ENCODE data around the gene ATP8B4. TPM values are rescaled to one million over a fixed set of nuclear protein-coding genes. Genes with fewer than 3 reads are reported as not detected.
A peak's percentile ranks its signal among the peaks of the same experiment; 100 is the strongest.

The ATP8B4 gene
- total RNA-seq, 4 donors from 2014 or later: 2.7 to 6.3 (median 3.7) TPM

DNA sequence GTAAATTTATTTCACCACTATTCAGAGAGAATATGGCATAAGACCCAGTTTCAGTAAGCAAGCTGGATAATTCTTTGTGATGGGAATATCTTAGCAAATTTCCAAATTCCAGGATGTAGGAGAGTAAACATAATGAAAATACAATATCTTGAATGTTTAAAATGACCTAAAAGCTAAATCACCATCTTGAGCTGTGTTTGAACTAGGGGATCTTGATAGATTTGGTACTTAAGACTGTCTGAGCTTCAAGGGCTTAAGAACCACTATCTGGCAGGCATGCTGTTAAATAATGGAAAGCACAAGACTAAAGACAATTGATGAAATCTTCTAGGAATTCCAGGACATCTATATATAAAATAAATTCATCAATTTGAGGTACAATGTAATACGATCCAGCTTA is 217.7 kb downstream of the ATP8B4 start:
- H3K27ac ChIP-seq (replicated peaks in 1 of 4): peak overlapping the region; percentile 67 to 78 (median 70)
- WGBS: 64% methylated on average over 1 of the region's 1 CpG
- intact Hi-C loops (cut with DNase I): loop anchor here (10.0 kb wide), 4 partner anchors 103 to 477 kb away; partner anchors contain the start of gene FGF7

DNA sequence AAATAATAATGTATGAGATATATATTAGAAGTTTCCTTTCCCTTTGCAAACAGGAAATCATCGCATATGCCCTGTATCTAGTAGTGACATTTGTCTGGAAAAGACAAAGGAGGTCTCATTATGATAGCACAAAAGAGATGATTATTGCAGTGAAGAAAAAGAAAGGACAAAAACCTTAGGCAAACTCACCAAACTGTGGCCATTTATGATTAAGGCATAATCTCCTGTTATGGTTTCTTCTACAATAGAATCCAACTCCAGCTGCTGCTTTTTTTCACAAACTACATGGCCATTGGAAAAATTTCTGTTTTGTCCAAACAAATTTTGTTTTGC is 218.2 kb downstream of the ATP8B4 start:
- Histone ChIP-seq H3K27ac (replicated peaks in 1 of 4) (peak overlapping the region; percentile 67 to 78 (median 70)), H3K36me3 (no peaks in the 10 kb centered on the region), H3K27me3 (no peaks in the 10 kb centered on the region), H3K4me1 (peaks cover 17 to 58% (median 53%) of the 10 kb centered on the region in 4 donors), H3K9me3 (no peaks in the 10 kb centered on the region), H3K4me3 (no peak overlapping the region)
- no peak for DNase-seq (ENCODE audit: extremely low spot score)
- intact Hi-C loops (cut with DNase I): loop anchor here (10.0 kb wide), 4 partner anchors 104 to 476 kb away; partner anchors contain the start of gene FGF7
- TF ChIP-seq, protein P1, sequence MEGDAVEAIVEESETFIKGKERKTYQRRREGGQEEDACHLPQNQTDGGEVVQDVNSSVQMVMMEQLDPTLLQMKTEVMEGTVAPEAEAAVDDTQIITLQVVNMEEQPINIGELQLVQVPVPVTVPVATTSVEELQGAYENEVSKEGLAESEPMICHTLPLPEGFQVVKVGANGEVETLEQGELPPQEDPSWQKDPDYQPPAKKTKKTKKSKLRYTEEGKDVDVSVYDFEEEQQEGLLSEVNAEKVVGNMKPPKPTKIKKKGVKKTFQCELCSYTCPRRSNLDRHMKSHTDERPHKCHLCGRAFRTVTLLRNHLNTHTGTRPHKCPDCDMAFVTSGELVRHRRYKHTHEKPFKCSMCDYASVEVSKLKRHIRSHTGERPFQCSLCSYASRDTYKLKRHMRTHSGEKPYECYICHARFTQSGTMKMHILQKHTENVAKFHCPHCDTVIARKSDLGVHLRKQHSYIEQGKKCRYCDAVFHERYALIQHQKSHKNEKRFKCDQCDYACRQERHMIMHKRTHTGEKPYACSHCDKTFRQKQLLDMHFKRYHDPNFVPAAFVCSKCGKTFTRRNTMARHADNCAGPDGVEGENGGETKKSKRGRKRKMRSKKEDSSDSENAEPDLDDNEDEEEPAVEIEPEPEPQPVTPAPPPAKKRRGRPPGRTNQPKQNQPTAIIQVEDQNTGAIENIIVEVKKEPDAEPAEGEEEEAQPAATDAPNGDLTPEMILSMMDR (IDR thresholded peaks at IDR 0.05): no peak
- TF ChIP-seq POLR2AphosphoS5 (IDR thresholded peaks at IDR 0.05): no peak
- no peak for TF ChIP-seq EP300 (IDR thresholded peaks at IDR 0.05)
- TF ChIP-seq POLR2A (IDR thresholded peaks at IDR 0.05; ENCODE audit: low read depth): no peak
- 81% methylated on average over 1 of the region's 1 CpG for WGBS

More for the DNA sequence above, 217.7 kb downstream of the ATP8B4 start:
- no peak for DNase-seq (ENCODE audit: extremely low spot score)
- Histone ChIP-seq H3K9me3 (no peaks in the 10 kb centered on the region), H3K27me3 (no peaks in the 10 kb centered on the region), H3K36me3 (no peaks in the 10 kb centered on the region), H3K4me1 (peaks cover 17 to 58% (median 50%) of the 10 kb centered on the region in 4 donors), H3K4me3 (no peak overlapping the region)
- TF ChIP-seq POLR2A (IDR thresholded peaks at IDR 0.05; ENCODE audit: low read depth): no peak
- TF ChIP-seq, protein P1 (IDR thresholded peaks at IDR 0.05): no peak
- no peak for TF ChIP-seq POLR2AphosphoS5 (IDR thresholded peaks at IDR 0.05)
- TF ChIP-seq EP300 (IDR thresholded peaks at IDR 0.05): no peak

DNA sequence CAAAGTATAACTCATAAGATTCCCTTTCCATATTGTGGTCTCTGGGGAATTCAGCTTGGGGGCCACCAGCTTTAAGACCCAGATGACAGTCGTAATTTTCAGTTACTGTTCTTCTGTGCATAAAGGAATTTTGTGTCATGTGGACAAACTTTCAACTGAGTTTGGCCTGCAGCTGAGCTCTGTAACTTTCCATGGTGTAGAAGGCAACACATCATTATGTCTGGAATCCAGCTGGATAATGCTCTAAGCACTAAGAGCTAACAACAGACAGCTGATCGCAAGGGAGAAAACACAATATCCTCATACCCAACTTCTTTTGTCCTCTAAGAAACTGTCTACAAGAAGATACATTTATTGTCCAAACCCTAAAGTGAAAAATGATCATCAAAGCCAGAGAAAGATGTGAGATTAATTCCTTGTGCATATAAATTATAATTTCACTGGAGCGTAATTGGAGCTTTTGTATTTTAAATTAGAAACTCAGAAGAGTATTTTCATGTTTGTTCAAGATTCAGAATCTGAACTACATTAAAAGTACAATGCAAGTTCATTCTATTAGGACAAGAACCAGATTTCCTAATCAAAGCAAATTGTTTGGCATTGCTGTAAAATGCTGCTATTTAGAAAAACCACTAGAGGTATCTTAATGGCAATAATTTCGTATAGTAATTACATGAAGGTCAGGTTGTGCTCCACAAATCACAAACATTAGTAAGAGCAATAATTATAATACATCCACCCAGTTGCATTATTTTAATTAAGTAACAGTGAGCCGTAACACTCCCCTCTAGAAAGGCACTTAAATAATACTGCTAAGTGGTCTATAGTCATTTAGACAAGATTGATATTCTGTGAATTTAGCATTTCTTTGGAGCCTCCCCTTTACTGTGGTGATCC is 218.8 kb downstream of the ATP8B4 start:
- no peak overlapping the region for H3K4me3 ChIP-seq
- no peaks in the 10 kb centered on the region for H3K36me3 ChIP-seq
- 48% methylated on average over 5 of the region's 5 CpGs for WGBS
- DNase-seq (ENCODE audit: extremely low spot score): no peak
- no peaks in the 10 kb centered on the region for H3K9me3 ChIP-seq
- H3K4me1 ChIP-seq: peaks cover 17 to 63% (median 54%) of the 10 kb centered on the region in 4 donors
- H3K27me3 ChIP-seq: no peaks in the 10 kb centered on the region
- intact Hi-C loops (cut with DNase I): loop anchor here (10.0 kb wide), 4 partner anchors 105 to 475 kb away; partner anchors contain the start of gene FGF7
- TF ChIP-seq, protein P1 (IDR thresholded peaks at IDR 0.05): no peak
- TF ChIP-seq POLR2AphosphoS5 (IDR thresholded peaks at IDR 0.05): peak in 1 of 2 donors; percentile 18
- peak overlapping the region; percentile 67 to 78 (median 70) for H3K27ac ChIP-seq (replicated peaks in 1 of 4)

DNA sequence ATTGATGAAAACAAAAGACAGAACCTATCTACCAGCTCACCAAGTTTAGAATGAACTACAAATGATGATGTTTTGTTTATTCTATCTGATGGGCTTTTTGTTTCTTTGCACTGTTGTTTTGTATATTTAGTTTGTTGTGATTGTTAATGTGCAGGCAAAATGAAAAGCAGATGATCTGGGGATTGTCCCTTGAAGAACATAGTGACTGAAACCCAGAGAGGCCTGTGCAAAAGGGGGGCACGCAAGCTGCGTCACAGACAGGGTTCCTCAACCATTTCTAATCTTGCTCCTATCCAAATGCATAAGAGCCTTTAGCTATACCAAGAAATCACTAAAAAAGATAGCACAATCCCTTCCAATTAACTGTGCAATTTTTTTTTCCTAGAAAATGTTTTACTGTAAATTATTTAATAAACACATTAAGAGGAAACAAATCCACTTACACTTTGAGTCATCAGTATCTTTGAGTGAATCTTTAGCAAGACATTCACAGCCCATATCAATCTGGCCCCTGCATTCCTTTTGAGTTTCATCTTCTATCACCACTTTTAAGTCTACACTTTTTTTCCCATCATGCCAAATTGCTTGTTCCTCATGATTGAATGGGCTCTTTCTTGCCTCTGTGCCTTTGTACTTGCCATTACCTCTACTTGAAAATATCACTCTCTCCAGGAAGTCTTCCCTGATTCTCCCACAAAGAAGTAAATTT is 220.3 kb downstream of the ATP8B4 start:
- peaks cover 17 to 66% (median 49%) of the 10 kb centered on the region in 4 donors for H3K4me1 ChIP-seq
- DNase-seq (ENCODE audit: extremely low spot score): no peak
- intact Hi-C loops (cut with DNase I): no loop called here
- 100% methylated on average over 2 of the region's 2 CpGs for WGBS
- H3K9me3 ChIP-seq: no peaks in the 10 kb centered on the region
- H3K27ac ChIP-seq (replicated peaks in 1 of 4): peak overlapping the region in 2 of 4 donors; percentile 67 to 78
- no peak overlapping the region for H3K4me3 ChIP-seq
- H3K27me3 ChIP-seq: no peaks in the 10 kb centered on the region
- no peaks in the 10 kb centered on the region for H3K36me3 ChIP-seq
- TF ChIP-seq POLR2AphosphoS5 (IDR thresholded peaks at IDR 0.05): no peak
- TF ChIP-seq EP300 (IDR thresholded peaks at IDR 0.05): no peak
- no peak for TF ChIP-seq POLR2A (IDR thresholded peaks at IDR 0.05; ENCODE audit: low read depth)
- TF ChIP-seq, protein P1 (IDR thresholded peaks at IDR 0.05): no peak

All from esophagus muscularis mucosa (tissue), 4 donors.